Sigmoid colon (tissue), 7 donors: Measurements from ENCODE around the gene KCNK15. TPM values are rescaled to one million over a fixed set of nuclear protein-coding genes. Genes with fewer than 3 reads are reported as not detected.

ENCODE experiments used
- DNase-seq: peaks from one replicate; pipeline ENCODE4 v3.0.0-alpha.2; 2019
- H3K27ac ChIP-seq, 4 donors: fragments of 200-600 bp; sonication (generic); one replicate each; pipeline ENCODE4 v1.5.1; 2016 to 2019; ENCODE audit warnings: mild to moderate bottlenecking in 1 of 4
- H3K27me3 ChIP-seq, 3 donors: fragments of 200-600 bp; sonication (generic); one replicate each; pipeline ENCODE4 v1.5.1; 2019; ENCODE audit warnings: mild to moderate bottlenecking in 1 of 3
- H3K36me3 ChIP-seq, 4 donors: fragments of 200-600 bp; sonication (generic); one replicate each; pipeline ENCODE4 v1.5.1; 2016 to 2019
- H3K4me1 ChIP-seq, 4 donors: fragments of 200-600 bp; sonication (generic); one replicate each; pipeline ENCODE4 v1.5.1; 2017 to 2019
- H3K4me3 ChIP-seq, 4 donors: fragments of 200-600 bp; sonication (generic); one replicate each; pipeline ENCODE4 v1.5.1; 2017 to 2019; ENCODE audit warnings: mild to moderate bottlenecking in 2 of 4, moderate library complexity in 1 of 4
- H3K9me3 ChIP-seq, 4 donors: fragments of 200-600 bp in 3 of 4; sonication (generic) in 3 of 4; one replicate each; pipeline versions ENCODE4 v1.5.1 to v1.6.1; 2013 to 2019
- CTCF ChIP-seq, 4 experiments: fragments of 450-650 bp in 3 of 4; fragments of 200-600 bp in 1 of 4; IDR thresholded peaks; one replicate each; pipeline ENCODE4 v1.5.1; 2016 to 2019; ENCODE audit warnings: antibody characterized with exemption in 4 of 4, mild to moderate bottlenecking in 3 of 4, moderate library complexity in 2 of 4
- EP300 ChIP-seq, 4 donors: sonication (generic); formaldehyde crosslinking; IDR thresholded peaks; one replicate each; pipeline ENCODE4 v1.6.1; 2017; ENCODE audit warnings: antibody characterized with exemption in 4 of 4
- POLR2A ChIP-seq, 2 donors: fragments of 450-650 bp; IDR thresholded peaks; one replicate each; pipeline ENCODE4 v1.6.1; 2016; ENCODE audit warnings: antibody characterized with exemption in 2 of 2, mild to moderate bottlenecking in 2 of 2, moderate library complexity in 2 of 2
- POLR2AphosphoS5 ChIP-seq, 4 donors: sonication (generic); formaldehyde crosslinking; IDR thresholded peaks; one replicate each; pipeline ENCODE4 v1.6.1; 2017; ENCODE audit warnings: antibody characterized with exemption in 4 of 4
- WGBS, 2 donors: extraction: QIAGEN DNeasy Blood & Tissue Kit; methylation state at CpG; one replicate each; pipeline ENCODE4 v1.1.7; 2013; 5-methylcytosine and 5-hydroxymethylcytosine counted together
- intact Hi-C: fragments of 100-400 bp; cut with DNase I; formaldehyde crosslinking; loops from one replicate; pipeline ENCODE4 v1.15.1; 2023
- polyA plus RNA-seq, 3 donors: library from polyadenylated mRNA; stranded (reverse); fragments of 200-250 nt; gene quantifications; one replicate each; pipeline ENCODE4 v1.2.3, GENCODE V29; 2013
- total RNA-seq, 4 donors: library from RNA; depleted of rRNA; stranded (reverse); fragments of >200 nt; gene quantifications; one replicate each; pipeline ENCODE4 v1.1.0, GENCODE V29; 2016
- donor health status: healthy with polysubstance abuse.
- donor health status: Bipolar disorder and iron deficiency.
- donor health status: healthy.

KCNK15 gene
- total and polyA plus RNA-seq, 7 donors = 0.28 to 2.1 (median 0.66) TPM; not detected in 1

- Histone ChIP-seq H3K9me3 (no peaks in the 10 kb centered on the region), H3K27me3 (peaks cover 0 to 8% (median 0%) of the 10 kb centered on the region in 3 donors), H3K27ac (no peak overlapping the region), H3K4me3 (no peak overlapping the region), H3K4me1 (no peaks in the 10 kb centered on the region), H3K36me3 (no peaks in the 10 kb centered on the region)
- intact Hi-C loops = no loop called here
- 89 to 94% methylated on average over 3 of the region's 3 CpGs for WGBS, 2 donors
- DNase-seq = no peak
- TF ChIP-seq POLR2A (IDR thresholded peaks at IDR 0.05) = no peak
- no peak for TF ChIP-seq POLR2AphosphoS5 (IDR thresholded peaks at IDR 0.05)
- no peak for TF ChIP-seq EP300 (IDR thresholded peaks at IDR 0.05)
- TF ChIP-seq CTCF (IDR thresholded peaks at IDR 0.05) = no peak
Observed at GRCh38 chr20:44781791-44782190, 36.1 kb downstream of the KCNK15 start.

- H3K9me3 ChIP-seq = no peaks in the 10 kb centered on the region
- H3K27ac ChIP-seq = no peak overlapping the region
- no peaks in the 10 kb centered on the region for H3K4me1 ChIP-seq
- 86 to 89% methylated on average over 1 of the region's 1 CpG for whole genome bisulfite sequencing, 2 donors
- no peak for DNase-seq
- no peak overlapping the region for H3K4me3 ChIP-seq
- H3K36me3 ChIP-seq = no peaks in the 10 kb centered on the region
- TF ChIP-seq POLR2AphosphoS5 (IDR thresholded peaks at IDR 0.05) (no peak), POLR2A (IDR thresholded peaks at IDR 0.05) (no peak), EP300 (IDR thresholded peaks at IDR 0.05) (no peak), CTCF (IDR thresholded peaks at IDR 0.05) (no peak)
- intact Hi-C loops = no loop called here
- peaks cover 0 to 13% (median 0%) of the 10 kb centered on the region in 3 donors for H3K27me3 ChIP-seq
Observed at GRCh38 chr20:44784688-44785087, 39.0 kb downstream of the KCNK15 start.

GRCh38 chr20:44785768-44786167, 40.1 kb downstream of the KCNK15 start:
- Histone ChIP-seq H3K4me1 (no peaks in the 10 kb centered on the region), H3K27me3 (peaks cover 0 to 18% (median 0%) of the 10 kb centered on the region in 3 donors), H3K4me3 (no peak overlapping the region), H3K9me3 (no peaks in the 10 kb centered on the region), H3K36me3 (no peaks in the 10 kb centered on the region), H3K27ac (no peak overlapping the region)
- 53 to 68% methylated on average over 1 of the region's 1 CpG for WGBS, 2 donors
- intact Hi-C loops = no loop called here
- TF ChIP-seq POLR2A (IDR thresholded peaks at IDR 0.05) = no peak
- TF ChIP-seq CTCF (IDR thresholded peaks at IDR 0.05) = no peak
- TF ChIP-seq POLR2AphosphoS5 (IDR thresholded peaks at IDR 0.05) = no peak
- TF ChIP-seq EP300 (IDR thresholded peaks at IDR 0.05) = no peak
- no peak for DNase-seq

DNA sequence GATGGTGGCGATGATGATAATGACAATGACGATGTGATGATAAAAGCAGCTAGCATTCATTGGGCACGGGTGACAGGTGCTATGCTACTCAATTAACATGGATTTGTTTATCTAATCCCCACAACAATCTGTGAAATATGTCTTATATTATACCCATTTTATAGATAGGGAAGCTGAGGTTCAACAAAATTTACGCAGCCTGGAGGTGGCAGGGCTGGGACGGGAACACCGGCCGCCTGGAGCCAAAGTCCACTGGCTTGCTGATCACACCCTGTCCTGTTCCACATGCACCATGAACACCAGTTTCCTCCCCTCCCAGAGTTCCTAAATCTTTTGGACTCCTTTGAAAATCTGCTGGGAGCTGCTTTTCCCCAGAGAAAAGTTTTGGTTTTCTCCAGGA, 41.6 kb downstream of the KCNK15 start:
- intact Hi-C loops = no loop called here
- no peaks in the 10 kb centered on the region for H3K4me1 ChIP-seq
- 48 to 79% methylated on average over 7 of the region's 7 CpGs for WGBS, 2 donors
- H3K4me3 ChIP-seq = no peak overlapping the region
- no peak for TF ChIP-seq EP300 (IDR thresholded peaks at IDR 0.05)
- TF ChIP-seq POLR2AphosphoS5 (IDR thresholded peaks at IDR 0.05) = no peak
- TF ChIP-seq CTCF (IDR thresholded peaks at IDR 0.05) = no peak
- no peak for TF ChIP-seq POLR2A (IDR thresholded peaks at IDR 0.05)
- no peak for DNase-seq
- H3K27ac ChIP-seq = no peak overlapping the region
- H3K27me3 ChIP-seq = peaks cover 0 to 19% (median 0%) of the 10 kb centered on the region in 3 donors
- H3K9me3 ChIP-seq = no peaks in the 10 kb centered on the region
- H3K36me3 ChIP-seq = no peaks in the 10 kb centered on the region
